ENCODE data around the gene TTLL4.

DNA sequence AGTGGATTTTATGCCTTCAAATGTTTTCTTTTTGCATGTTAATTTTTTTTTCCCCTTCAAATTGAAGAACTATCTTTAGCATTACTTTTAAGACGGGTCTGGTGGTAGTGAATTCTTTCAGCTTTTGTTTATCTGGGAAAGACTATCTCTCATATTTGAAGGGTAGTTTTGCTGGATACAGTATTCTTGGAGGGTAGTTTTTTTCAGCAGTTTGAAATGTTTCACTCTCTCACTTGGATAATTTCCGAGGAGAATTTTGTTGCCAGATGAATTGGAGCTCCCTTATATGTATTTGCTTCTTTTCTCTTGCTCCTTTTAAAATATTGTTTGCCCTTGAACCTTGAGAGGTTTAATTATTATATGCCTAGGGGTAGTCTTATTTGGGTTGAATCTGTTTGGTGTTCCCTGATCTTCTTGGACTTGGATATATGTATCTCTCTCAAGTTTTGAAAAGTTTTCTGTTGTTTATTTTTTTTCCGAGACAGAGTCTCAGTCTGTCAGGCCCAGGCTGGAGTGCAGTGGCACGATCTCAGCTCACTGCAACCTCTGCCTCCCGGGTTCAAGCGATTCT is 15.5 kb downstream of the TTLL4 start:
- TF ChIP-seq ESRRA (IDR thresholded peaks at IDR 0.05; ENCODE audit: borderline replicate concordance, low read length) (no peak), EP300 (IDR thresholded peaks at IDR 0.05) (no peak), SMC3 (IDR thresholded peaks at IDR 0.05) (no peak), HDAC2 (IDR thresholded peaks at IDR 0.05) (no peak), MAZ (IDR thresholded peaks at IDR 0.05; ENCODE audit: borderline replicate concordance, low read depth, low read length) (no peak)
- TF ChIP-seq, protein P1, sequence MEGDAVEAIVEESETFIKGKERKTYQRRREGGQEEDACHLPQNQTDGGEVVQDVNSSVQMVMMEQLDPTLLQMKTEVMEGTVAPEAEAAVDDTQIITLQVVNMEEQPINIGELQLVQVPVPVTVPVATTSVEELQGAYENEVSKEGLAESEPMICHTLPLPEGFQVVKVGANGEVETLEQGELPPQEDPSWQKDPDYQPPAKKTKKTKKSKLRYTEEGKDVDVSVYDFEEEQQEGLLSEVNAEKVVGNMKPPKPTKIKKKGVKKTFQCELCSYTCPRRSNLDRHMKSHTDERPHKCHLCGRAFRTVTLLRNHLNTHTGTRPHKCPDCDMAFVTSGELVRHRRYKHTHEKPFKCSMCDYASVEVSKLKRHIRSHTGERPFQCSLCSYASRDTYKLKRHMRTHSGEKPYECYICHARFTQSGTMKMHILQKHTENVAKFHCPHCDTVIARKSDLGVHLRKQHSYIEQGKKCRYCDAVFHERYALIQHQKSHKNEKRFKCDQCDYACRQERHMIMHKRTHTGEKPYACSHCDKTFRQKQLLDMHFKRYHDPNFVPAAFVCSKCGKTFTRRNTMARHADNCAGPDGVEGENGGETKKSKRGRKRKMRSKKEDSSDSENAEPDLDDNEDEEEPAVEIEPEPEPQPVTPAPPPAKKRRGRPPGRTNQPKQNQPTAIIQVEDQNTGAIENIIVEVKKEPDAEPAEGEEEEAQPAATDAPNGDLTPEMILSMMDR (IDR thresholded peaks at IDR 0.05) = no peak
